DOHH2 (cell line): ENCODE results near the gene C1orf53.

Source experiments
- EZH2phosphoT487 ChIP-seq: fragments of 200-600 bp; sonication (generic); IDR thresholded peaks from 2 replicates; pipeline ENCODE4 v1.6.1; 2017; ENCODE audit warnings: borderline replicate concordance, mild to moderate bottlenecking, antibody characterized with exemption, low read length, moderate library complexity, mixed read lengths
- TF ChIP-seq, protein P1 (sequence below): fragments of 200-600 bp; sonication (generic); IDR thresholded peaks from one replicate; pipeline ENCODE4 v1.5.1; 2014; ENCODE audit warnings: antibody characterized with exemption, mild to moderate bottlenecking, low read depth, low read length; ENCODE audit not compliant: poor library complexity, severe bottlenecking

DNA sequence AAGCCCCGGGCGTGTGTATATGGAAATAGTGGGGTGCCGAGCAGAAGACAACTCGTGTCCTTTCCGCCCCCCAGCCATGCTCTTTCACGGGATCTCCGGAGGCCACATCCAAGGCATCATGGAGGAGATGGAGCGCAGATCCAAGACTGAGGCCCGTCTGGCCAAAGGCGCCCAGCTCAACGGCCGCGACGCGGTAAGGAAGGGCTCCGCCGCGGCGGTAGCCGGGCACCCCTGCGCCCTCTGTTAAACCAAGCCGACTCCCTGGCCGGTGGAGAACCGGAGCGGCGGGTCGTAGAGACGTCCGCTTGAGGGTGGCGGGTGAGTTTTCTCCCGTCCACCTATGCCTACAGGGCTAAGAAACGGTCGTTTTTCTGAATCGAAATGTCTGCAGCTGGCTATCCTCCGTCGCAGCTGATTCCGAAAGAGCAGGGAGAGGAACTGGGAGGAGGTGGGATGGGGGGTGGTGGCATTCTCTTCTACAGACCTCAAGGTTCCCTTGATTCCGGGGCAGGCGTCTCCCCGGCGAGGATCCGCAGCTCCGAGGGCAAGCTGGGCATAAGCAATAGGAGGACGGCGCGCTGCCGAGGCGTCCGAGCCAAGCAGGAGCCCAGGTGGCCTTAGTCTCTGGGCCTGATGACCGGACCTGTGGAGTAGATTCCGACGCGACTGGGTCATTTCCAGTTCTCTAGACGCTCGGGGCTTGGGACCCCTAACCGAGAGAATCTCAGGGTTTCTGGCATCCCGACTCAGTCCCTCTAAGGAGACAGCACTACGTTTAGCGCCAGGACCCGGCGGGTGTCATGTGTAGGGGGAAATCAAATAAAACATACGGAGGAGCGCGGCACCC, 15.6 kb downstream of the C1orf53 start:
- TF ChIP-seq, protein P1, sequence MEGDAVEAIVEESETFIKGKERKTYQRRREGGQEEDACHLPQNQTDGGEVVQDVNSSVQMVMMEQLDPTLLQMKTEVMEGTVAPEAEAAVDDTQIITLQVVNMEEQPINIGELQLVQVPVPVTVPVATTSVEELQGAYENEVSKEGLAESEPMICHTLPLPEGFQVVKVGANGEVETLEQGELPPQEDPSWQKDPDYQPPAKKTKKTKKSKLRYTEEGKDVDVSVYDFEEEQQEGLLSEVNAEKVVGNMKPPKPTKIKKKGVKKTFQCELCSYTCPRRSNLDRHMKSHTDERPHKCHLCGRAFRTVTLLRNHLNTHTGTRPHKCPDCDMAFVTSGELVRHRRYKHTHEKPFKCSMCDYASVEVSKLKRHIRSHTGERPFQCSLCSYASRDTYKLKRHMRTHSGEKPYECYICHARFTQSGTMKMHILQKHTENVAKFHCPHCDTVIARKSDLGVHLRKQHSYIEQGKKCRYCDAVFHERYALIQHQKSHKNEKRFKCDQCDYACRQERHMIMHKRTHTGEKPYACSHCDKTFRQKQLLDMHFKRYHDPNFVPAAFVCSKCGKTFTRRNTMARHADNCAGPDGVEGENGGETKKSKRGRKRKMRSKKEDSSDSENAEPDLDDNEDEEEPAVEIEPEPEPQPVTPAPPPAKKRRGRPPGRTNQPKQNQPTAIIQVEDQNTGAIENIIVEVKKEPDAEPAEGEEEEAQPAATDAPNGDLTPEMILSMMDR, result no peak
- TF ChIP-seq EZH2phosphoT487, result no peak
